Fibroblast of mammary gland (primary cell): ENCODE data around the gene AEBP2.

Experiments
- DNase-seq: peaks from one replicate; pipeline ENCODE4 v3.0.0-alpha.2; 2010; ENCODE audit warnings: low read depth
- H3K4me3 ChIP-seq: 2 replicates; pipeline ENCODE4 v1.5.1; 2011; ENCODE audit warnings: low read depth, mild to moderate bottlenecking, low read length, moderate library complexity; ENCODE audit not compliant: control insufficient read depth
- CTCF ChIP-seq: conservative IDR thresholded peaks from 2 replicates; pipeline ENCODE4 v1.5.1; 2011; ENCODE audit warnings: low read depth, low read length, inconsistent platforms; ENCODE audit not compliant: control insufficient read depth, insufficient read depth

Gene AEBP2

GRCh38 chr12:19402211-19402610, 37.1 kb upstream of the AEBP2 start:
- no peak for DNase-seq
- TF ChIP-seq CTCF, result no peak
- no peak overlapping the region for H3K4me3 ChIP-seq

- no peak for TF ChIP-seq CTCF
- no peak for DNase-seq
- no peak overlapping the region for H3K4me3 ChIP-seq
Measured at GRCh38 chr12:19402743-19403431, 36.4 kb upstream of the AEBP2 start.

- DNase-seq, result no peak
- no peak overlapping the region for H3K4me3 ChIP-seq
- no peak for TF ChIP-seq CTCF
Measured at GRCh38 chr12:19404242-19404880, 34.9 kb upstream of the AEBP2 start.

- TF ChIP-seq CTCF, result no peak
- no peak for DNase-seq
- H3K4me3 ChIP-seq, result no peak overlapping the region
Measured at GRCh38 chr12:19409376-19409775, 29.9 kb upstream of the AEBP2 start.

GRCh38 chr12:19410211-19410610, 29.1 kb upstream of the AEBP2 start:
- no peak for DNase-seq
- no peak overlapping the region for H3K4me3 ChIP-seq
- TF ChIP-seq CTCF, result no peak

GRCh38 chr12:19410629-19411185, 28.6 kb upstream of the AEBP2 start:
- H3K4me3 ChIP-seq, result no peak overlapping the region
- TF ChIP-seq CTCF, result no peak
- no peak for DNase-seq
